ENCODE data around the gene RGS6.

DNA sequence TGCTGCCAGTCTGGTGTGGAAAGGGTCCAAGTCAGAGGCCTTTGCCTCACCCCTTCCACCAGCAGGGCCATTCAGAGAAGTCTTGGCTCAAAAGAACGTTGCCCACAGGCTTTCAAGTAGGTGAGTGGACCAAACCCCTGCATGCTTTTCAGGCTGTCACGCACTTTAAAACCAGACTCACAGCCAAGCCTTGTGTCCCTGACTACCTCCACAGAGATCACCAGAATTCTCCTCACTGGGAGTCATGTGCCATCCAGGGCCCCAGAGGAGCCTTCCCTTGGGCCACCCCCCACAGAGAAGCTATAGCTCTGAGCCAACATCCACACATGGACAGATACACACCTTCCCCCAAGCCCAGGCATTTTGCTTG, 678.6 kb downstream of the RGS6 start:
- TF ChIP-seq, protein P1, sequence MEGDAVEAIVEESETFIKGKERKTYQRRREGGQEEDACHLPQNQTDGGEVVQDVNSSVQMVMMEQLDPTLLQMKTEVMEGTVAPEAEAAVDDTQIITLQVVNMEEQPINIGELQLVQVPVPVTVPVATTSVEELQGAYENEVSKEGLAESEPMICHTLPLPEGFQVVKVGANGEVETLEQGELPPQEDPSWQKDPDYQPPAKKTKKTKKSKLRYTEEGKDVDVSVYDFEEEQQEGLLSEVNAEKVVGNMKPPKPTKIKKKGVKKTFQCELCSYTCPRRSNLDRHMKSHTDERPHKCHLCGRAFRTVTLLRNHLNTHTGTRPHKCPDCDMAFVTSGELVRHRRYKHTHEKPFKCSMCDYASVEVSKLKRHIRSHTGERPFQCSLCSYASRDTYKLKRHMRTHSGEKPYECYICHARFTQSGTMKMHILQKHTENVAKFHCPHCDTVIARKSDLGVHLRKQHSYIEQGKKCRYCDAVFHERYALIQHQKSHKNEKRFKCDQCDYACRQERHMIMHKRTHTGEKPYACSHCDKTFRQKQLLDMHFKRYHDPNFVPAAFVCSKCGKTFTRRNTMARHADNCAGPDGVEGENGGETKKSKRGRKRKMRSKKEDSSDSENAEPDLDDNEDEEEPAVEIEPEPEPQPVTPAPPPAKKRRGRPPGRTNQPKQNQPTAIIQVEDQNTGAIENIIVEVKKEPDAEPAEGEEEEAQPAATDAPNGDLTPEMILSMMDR (conservative IDR thresholded peaks at IDR 0.05; ENCODE audit: low read depth, low read length) = no peak
- no peak for TF ChIP-seq EZH2 (IDR thresholded peaks at IDR 0.05; ENCODE audit: low read length, unreplicated experiment)
